Mesenchymal stem cell (in vitro differentiated cells and primary cell): ENCODE data around the gene WDTC1. TPM values are rescaled to one million over a fixed set of nuclear protein-coding genes. Genes with fewer than 3 reads are reported as not detected.
"Not testable (repeated sequence)": the region's sequence is repeated elsewhere in the genome, so short reads cannot be mapped to it uniquely, and the experiment has no call there.

ENCODE experiments used
- DNase-seq: peaks from one replicate; pipeline ENCODE4 v3.0.0-alpha.2; 2013
- H2AFZ ChIP-seq: one replicate; pipeline ENCODE4 v1.6.1; 2013; ENCODE audit warnings: low read depth, mild to moderate bottlenecking, control low read depth, inconsistent platforms, low read length, moderate library complexity
- H2AK5ac ChIP-seq: 2 replicates; pipeline ENCODE4 v1.6.1; 2013; ENCODE audit warnings: low read length, moderate library complexity, mild to moderate bottlenecking, inconsistent platforms; ENCODE audit not compliant: severe bottlenecking
- H2BK120ac ChIP-seq: one replicate; pipeline ENCODE4 v1.6.1; 2013; ENCODE audit warnings: low read depth, mild to moderate bottlenecking, inconsistent platforms, low read length, moderate library complexity
- H2BK12ac ChIP-seq, 2 experiments: one replicate each; pipeline ENCODE4 v1.6.1; 2013; ENCODE audit warnings: inconsistent platforms in 2 of 2, low read length in 2 of 2, mild to moderate bottlenecking in 2 of 2, moderate library complexity in 2 of 2, control low read depth in 1 of 2
- H2BK15ac ChIP-seq: one replicate; pipeline ENCODE4 v1.6.1; 2013; ENCODE audit warnings: mild to moderate bottlenecking, low read depth, inconsistent platforms; ENCODE audit not compliant: poor library complexity, severe bottlenecking
- H2BK5ac ChIP-seq: 2 replicates; pipeline ENCODE4 v1.6.1; 2013; ENCODE audit warnings: low read depth, mild to moderate bottlenecking, low read length, control low read depth, inconsistent platforms; ENCODE audit not compliant: poor library complexity, severe bottlenecking
- H3K14ac ChIP-seq, 2 experiments: one replicate each; pipeline ENCODE4 v1.6.1; 2013; ENCODE audit warnings: inconsistent platforms in 2 of 2, low read length in 2 of 2, control low read depth in 1 of 2, mild to moderate bottlenecking in 1 of 2, moderate library complexity in 1 of 2
- H3K18ac ChIP-seq, 2 experiments: one replicate each; pipeline ENCODE4 v1.6.1; 2013; ENCODE audit warnings: inconsistent platforms in 2 of 2, low read length in 2 of 2, control low read depth in 1 of 2, low read depth in 1 of 2, mild to moderate bottlenecking in 1 of 2
- H3K23ac ChIP-seq, 2 experiments: one replicate each; pipeline ENCODE4 v1.6.1; 2013; ENCODE audit warnings: inconsistent platforms in 2 of 2, low read length in 2 of 2, mild to moderate bottlenecking in 2 of 2, moderate library complexity in 2 of 2, control low read depth in 1 of 2
- H3K27ac ChIP-seq: 2 replicates; pipeline ENCODE4 v1.5.1; 2013; ENCODE audit warnings: mild to moderate bottlenecking, moderate library complexity, low read length, control low read depth, inconsistent platforms; ENCODE audit not compliant: poor library complexity, severe bottlenecking
- H3K27me3 ChIP-seq, 2 experiments: 2 replicates each; pipeline versions ENCODE4 v1.6.1 to v1.7.0; 2013; ENCODE audit warnings: low read length in 2 of 2, mild to moderate bottlenecking in 2 of 2, moderate library complexity in 2 of 2, control low read depth in 1 of 2, inconsistent platforms in 1 of 2; ENCODE audit not compliant: control insufficient read depth in 1 of 2, insufficient read depth in 1 of 2
- H3K36me3 ChIP-seq, 2 experiments: 2 replicates each; pipeline versions ENCODE4 v1.6.1 to v1.7.0; 2013; ENCODE audit warnings: low read length in 2 of 2, control low read depth in 1 of 2, inconsistent platforms in 1 of 2, low read depth in 1 of 2, mild to moderate bottlenecking in 1 of 2; ENCODE audit not compliant: insufficient read depth in 2 of 2, control insufficient read depth in 1 of 2
- H3K4ac ChIP-seq, 2 experiments: one replicate each; pipeline ENCODE4 v1.6.1; 2013; ENCODE audit warnings: inconsistent platforms in 2 of 2, low read length in 2 of 2, mild to moderate bottlenecking in 2 of 2, moderate library complexity in 2 of 2, control low read depth in 1 of 2, low read depth in 1 of 2
- H3K4me1 ChIP-seq: 2 replicates; pipeline ENCODE4 v1.6.1; 2013; ENCODE audit warnings: low read depth, low read length, control low read depth; ENCODE audit not compliant: control insufficient read depth, insufficient read depth
- H3K4me2 ChIP-seq: 2 replicates; pipeline ENCODE4 v1.6.1; 2013; ENCODE audit warnings: low read length, mild to moderate bottlenecking, inconsistent platforms; ENCODE audit not compliant: poor library complexity, severe bottlenecking
- H3K4me3 ChIP-seq, 2 experiments: 2 replicates each; pipeline versions ENCODE4 v1.5.1 to v1.7.0; 2013; ENCODE audit warnings: low read length in 2 of 2, mild to moderate bottlenecking in 2 of 2, control low read depth in 1 of 2, low read depth in 1 of 2; ENCODE audit not compliant: insufficient read depth in 1 of 2
- H3K79me1 ChIP-seq: replicated peaks from 2 replicates; pipeline ENCODE4 v1.6.1; 2013; ENCODE audit warnings: mild to moderate bottlenecking, control low read depth, low read length, inconsistent platforms; ENCODE audit not compliant: poor library complexity, severe bottlenecking
- H3K9ac ChIP-seq: 2 replicates; pipeline ENCODE4 v1.7.0; 2013; ENCODE audit warnings: mild to moderate bottlenecking, low read length, moderate library complexity
- H3K9me3 ChIP-seq: 2 replicates; pipeline ENCODE4 v1.7.0; 2013; ENCODE audit warnings: mild to moderate bottlenecking, low read length; ENCODE audit not compliant: control insufficient read depth
- H4K8ac ChIP-seq: one replicate; pipeline ENCODE4 v1.6.1; 2013; ENCODE audit warnings: inconsistent platforms, mild to moderate bottlenecking, low read length, moderate library complexity
- H4K91ac ChIP-seq: one replicate; pipeline ENCODE4 v1.6.1; 2013; ENCODE audit warnings: mild to moderate bottlenecking, low read length, inconsistent platforms
- WGBS: methylation state at CpG from one replicate; pipeline ENCODE4 v1.1.7; 2013; ENCODE audit warnings: mixed read lengths; 5-methylcytosine and 5-hydroxymethylcytosine counted together
- polyA plus RNA-seq, 2 experiments: library from polyadenylated mRNA; stranded (reverse); fragments of 200-250 nt; gene quantifications; one replicate each; pipeline ENCODE4 v1.2.3, GENCODE V29; 2013

The WDTC1 gene, protein sequence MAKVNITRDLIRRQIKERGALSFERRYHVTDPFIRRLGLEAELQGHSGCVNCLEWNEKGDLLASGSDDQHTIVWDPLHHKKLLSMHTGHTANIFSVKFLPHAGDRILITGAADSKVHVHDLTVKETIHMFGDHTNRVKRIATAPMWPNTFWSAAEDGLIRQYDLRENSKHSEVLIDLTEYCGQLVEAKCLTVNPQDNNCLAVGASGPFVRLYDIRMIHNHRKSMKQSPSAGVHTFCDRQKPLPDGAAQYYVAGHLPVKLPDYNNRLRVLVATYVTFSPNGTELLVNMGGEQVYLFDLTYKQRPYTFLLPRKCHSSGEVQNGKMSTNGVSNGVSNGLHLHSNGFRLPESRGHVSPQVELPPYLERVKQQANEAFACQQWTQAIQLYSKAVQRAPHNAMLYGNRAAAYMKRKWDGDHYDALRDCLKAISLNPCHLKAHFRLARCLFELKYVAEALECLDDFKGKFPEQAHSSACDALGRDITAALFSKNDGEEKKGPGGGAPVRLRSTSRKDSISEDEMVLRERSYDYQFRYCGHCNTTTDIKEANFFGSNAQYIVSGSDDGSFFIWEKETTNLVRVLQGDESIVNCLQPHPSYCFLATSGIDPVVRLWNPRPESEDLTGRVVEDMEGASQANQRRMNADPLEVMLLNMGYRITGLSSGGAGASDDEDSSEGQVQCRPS
- polyA plus RNA-seq (2013, experiment 1 of 2) = 15.0 TPM
- polyA plus RNA-seq (2013, experiment 2 of 2) = 14.6 TPM

DNA sequence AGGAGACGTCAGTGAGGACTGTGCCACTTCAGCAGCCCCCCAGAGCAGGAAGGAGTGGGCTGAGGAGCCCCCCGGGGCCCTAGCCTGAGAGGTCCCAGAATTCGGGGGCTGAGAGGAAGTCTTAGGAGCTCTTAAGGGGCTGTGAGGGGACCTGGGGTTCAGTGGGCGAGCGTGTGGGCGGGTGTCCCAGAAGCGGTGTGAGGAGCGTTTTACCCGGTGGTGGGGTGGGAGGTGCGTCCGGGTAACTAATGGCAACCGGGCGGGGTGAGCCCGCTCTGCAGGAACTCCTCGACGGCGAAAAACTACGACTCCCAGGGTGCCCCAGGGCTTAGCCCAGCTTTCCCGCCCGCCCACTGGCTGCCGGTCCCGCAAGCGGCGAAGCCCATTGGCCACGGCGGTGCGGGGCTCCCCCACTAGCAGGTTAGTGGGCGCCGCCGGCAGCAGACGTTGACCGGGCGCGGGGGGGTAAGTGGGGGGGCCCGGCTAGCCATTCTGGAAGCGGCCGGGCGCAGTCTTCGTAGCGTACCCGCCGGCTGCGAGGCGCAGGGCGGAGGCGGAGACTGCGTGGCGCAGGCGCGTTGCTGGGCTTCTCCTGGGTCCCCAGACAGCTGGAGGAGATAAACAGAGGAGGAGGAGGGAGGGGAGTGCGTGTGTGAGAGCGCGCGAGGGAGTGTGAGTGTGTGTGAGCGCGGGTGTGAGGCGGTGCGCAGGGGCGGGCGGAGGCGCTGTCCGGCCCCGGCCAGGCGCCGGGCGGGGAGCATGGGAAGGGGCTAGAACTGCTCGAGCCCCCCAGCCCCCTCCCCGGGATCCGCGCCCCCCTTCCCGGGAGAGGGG is at the start of gene WDTC1:
Gene WDTC1 (plus strand): TSS at position 584 of the 834 bp plus-strand sequence. CDS start 26,423 bp downstream, outside the sequence.
- H2BK12ac ChIP-seq = peak within 1 kb of the TSS in 1 of 2 experiments; percentile 3
- peak within 1 kb of the TSS; percentile 98 for H4K8ac ChIP-seq
- H2AFZ ChIP-seq = peak within 1 kb of the TSS; percentile 98
- DNase-seq = peak; percentile 97
- peak within 1 kb of the TSS; percentile 70 for H4K91ac ChIP-seq
- H3K4me1 ChIP-seq = peaks cover 4% of the 10 kb centered on the region
- no peaks in the 10 kb centered on the region for H3K9me3 ChIP-seq
- H3K4ac ChIP-seq = peak within 1 kb of the TSS; percentile 61 to 73
- H2BK5ac ChIP-seq = no peak within 1 kb of the TSS
- H3K27me3 ChIP-seq = no peaks in the 10 kb centered on the region
- no peak within 1 kb of the TSS for H2AK5ac ChIP-seq
- peak within 1 kb of the TSS; percentile 81 for H3K9ac ChIP-seq
- H3K36me3 ChIP-seq = no peaks in the 10 kb centered on the region
- no peak within 1 kb of the TSS for H3K23ac ChIP-seq
- peak within 1 kb of the TSS; percentile 78 for H3K4me2 ChIP-seq
- peak within 1 kb of the TSS; percentile 77 to 94 for H3K18ac ChIP-seq
- peak within 1 kb of the TSS in 1 of 2 experiments; percentile 93 for H3K14ac ChIP-seq
- peak within 1 kb of the TSS; percentile 58 for H2BK120ac ChIP-seq
- WGBS = 6% methylated on average over 36 of the region's 71 CpGs
- peak within 1 kb of the TSS; percentile 71 for H2BK15ac ChIP-seq
- H3K79me1 ChIP-seq = peaks cover 14% of the 10 kb centered on the region
- no peak within 1 kb of the TSS for H3K27ac ChIP-seq
- peak within 1 kb of the TSS; percentile 84 to 88 for H3K4me3 ChIP-seq

DNA sequence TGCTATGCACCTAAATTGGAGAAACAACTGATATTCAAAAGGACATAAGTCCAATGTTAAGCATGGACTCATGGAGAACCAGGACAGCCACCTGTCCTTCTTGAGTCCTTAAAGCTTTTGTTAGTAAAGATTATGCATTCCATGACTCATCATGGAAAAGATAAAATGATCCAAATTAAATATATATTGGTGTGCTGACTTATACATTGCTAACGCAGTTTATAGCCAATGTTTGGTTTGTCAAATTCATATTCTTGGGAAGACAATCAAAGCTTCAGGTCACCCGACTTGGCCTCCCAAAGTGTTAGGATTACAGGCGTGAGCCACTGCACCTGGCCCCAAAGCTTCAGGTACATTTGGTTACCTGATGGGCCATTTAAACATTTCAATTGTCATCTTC is 49.8 kb upstream of the WDTC1 start:
- H3K79me1 ChIP-seq, H2BK15ac ChIP-seq, H3K4me3 ChIP-seq, H2BK12ac ChIP-seq, H3K4me2 ChIP-seq, H3K9ac ChIP-seq, H3K36me3 ChIP-seq, H3K4ac ChIP-seq, H3K23ac ChIP-seq, H3K14ac ChIP-seq, H2BK120ac ChIP-seq, DNase-seq, H3K18ac ChIP-seq, H2AFZ ChIP-seq, H4K91ac ChIP-seq, H3K27me3 ChIP-seq, H2BK5ac ChIP-seq, H3K4me1 ChIP-seq, H4K8ac ChIP-seq, H3K27ac ChIP-seq, H2AK5ac ChIP-seq: not testable (repeated sequence)
- 86% methylated on average over 3 of the region's 3 CpGs for WGBS
- H3K9me3 ChIP-seq = peaks cover 13% of the 10 kb centered on the region

DNA sequence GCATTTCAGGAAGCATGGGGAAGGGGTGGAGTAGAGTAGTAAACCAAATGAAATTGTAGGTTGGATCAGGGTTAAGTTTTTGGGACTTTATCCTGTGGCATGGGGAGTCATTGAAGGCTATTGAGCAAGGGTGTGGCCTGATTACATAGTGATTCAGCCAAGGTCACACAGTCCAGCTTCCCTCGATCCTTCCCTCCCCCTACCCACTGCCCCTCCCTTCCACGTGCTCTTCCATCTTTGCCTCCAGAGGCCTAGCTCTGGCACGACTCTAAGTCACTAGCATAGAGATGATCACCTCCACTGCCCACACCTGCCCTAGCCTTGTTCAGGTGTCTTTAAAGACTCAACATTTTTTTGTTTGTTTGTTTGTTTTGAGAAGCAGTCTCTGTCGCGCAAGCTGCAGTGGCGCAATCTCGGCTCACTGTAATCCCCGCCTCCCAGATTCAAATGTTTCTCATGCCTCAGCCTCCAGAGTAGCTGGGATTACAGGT is 42.3 kb upstream of the WDTC1 start:
- Histone ChIP-seq H2AFZ (no peak overlapping the region), H4K8ac (no peak overlapping the region), H3K4ac (no peak overlapping the region), H4K91ac (no peak overlapping the region), H3K27ac (no peak overlapping the region), H3K23ac (no peak overlapping the region), H3K4me1 (no peaks in the 10 kb centered on the region), H3K27me3 (peaks cover 0 to 5% of the 10 kb centered on the region in 2 experiments), H2BK120ac (no peak overlapping the region), H3K9me3 (no peaks in the 10 kb centered on the region), H3K18ac (no peak overlapping the region), H2BK5ac (no peak overlapping the region), H3K4me2 (no peak overlapping the region), H3K36me3 (no peaks in the 10 kb centered on the region), H3K79me1 (no peaks in the 10 kb centered on the region), H2BK12ac (no peak overlapping the region), H2BK15ac (no peak overlapping the region), H3K4me3 (no peak overlapping the region), H3K9ac (no peak overlapping the region), H3K14ac (no peak overlapping the region), H2AK5ac (no peak overlapping the region)
- no peak for DNase-seq
- 82% methylated on average over 7 of the region's 8 CpGs for WGBS
